Ammon's horn (tissue), 1 donor: ENCODE results near the gene ZNF226.
"Not testable (repeated sequence)": the region's sequence is repeated elsewhere in the genome, so short reads cannot be mapped to it uniquely, and the experiment has no call there.

Source experiments
- DNase-seq: peaks from one replicate; pipeline ENCODE4 v3.0.0-alpha.2; 2016; ENCODE audit warnings: low spot score

The ZNF226 gene

DNA sequence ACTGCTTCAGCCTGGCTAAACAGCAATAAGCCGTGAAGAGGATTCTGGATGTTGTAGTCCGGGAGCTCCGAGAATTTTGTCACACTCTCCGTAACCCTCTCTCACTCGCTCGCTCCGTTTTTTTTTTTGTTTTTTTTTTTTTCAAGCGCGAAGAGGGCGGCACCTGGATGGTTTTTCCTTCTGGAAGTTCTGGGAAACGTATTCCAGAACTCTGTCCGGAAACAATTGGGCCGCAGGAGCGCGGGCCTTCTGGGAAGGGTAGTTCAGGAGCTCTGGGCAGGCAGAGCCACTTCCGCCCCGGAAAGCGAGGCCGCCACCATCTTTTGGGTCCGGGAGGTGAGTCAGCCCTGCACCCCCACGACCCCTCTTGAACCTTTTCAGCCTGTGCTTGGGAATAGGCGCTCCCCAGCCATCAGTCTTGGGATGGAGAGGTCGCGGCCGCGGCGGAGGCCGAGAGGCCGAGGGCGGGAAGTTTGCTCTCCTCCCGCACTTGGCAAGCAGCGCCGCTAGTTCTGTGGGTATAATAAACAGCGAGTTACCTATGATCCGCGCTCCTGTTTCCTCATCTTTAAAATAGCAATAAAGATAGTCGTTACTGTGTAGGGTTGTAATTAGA lies 47.5 kb downstream of the ZNF226 start, which contains the start of gene ZNF227:
ZNF227 (plus strand) TSS at position 283 of the 616 bp plus-strand sequence. CDS start 5,261 bp downstream, outside the sequence.
- DNase-seq, result peak; percentile 94

DNA sequence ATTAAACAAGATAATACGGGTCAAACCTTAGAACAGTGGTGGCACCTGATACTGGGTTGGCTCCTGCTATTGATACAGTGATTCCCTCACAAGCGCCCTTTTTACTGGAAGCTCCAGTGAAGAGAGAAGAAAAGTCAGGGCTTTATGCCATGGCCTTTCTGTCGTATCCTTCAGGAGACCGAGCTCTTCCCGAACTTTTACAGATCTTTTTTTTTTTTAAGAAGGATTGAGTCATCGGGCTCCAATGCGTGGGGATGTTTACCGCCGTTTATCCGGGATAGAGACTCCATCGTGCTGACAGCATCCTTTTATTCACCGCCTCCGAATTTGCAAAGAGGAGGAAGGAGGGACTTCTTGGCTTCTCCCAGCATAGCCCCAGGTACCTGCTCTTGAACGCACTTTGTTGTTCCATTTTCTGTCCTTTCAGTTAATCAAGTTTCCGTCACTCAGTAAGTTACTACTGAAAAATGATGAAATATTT lies 48.0 kb downstream of the ZNF226 start:
- DNase-seq, result peak; percentile 22

DNA sequence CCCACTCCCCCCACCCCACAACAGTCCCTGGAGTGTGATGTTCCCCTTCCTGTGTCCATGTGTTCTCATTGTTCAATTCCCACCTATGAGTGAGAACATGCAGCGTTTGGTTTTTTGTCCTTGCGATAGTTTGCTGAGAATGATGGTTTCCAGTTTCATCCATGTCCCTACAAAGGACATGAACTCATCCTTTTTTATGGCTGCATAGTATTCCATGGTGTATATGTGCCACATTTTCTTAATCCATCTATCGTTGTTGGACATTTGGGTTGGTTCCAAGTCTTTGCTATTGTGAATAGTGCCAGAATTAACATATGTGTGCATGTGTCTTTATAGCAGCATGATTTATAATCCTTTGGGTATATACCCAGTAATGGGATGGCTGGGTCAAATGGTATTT lies 55.0 kb downstream of the ZNF226 start:
- not testable (repeated sequence) for DNase-seq

DNA sequence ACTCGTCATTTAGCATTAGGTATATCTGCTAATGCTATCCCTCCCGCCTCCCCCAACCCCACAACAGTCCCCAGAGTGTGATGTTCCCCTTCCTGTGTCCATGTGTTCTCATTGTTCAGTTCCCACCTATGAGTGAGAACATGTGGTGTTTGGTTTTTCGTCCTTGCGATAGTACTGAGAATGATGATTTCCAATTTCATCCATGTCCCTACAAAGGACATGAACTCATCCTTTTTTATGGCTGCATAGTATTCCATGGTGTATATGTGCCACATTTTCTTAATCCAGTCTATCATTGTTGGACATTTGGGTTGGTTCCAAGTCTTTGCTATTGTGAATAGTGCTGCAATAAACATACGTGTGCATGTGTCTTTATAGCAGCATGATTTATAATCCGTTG lies 55.9 kb downstream of the ZNF226 start:
- DNase-seq, result not testable (repeated sequence)

DNA sequence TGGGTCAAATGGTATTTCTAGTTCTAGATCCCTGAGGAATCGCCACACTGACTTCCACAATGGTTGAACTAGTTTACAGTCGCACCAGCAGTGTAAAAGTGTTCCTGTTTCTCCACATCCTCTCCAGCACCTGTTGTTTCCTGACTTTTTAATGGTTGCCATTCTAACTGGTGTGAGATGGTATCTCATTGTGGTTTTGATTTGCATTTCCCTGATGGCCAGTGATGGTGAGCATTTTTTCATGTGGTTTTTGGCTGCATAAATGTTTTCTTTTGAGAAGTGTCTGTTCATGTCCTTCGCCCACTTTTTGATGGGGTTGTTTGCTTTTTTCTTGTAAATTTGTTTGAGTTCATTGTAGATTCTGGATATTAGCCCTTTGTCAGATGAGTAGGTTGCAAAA lies 56.4 kb downstream of the ZNF226 start:
- DNase-seq, result not testable (repeated sequence)
